Measurements from ENCODE around the gene SFXN5. TPM values are rescaled to one million over a fixed set of nuclear protein-coding genes. Genes with fewer than 3 reads are reported as not detected.

The SFXN5 gene
- total and polyA plus RNA-seq, 2 donors (not counting 3 experiments of a cell fraction or from before 2014, with no cell fraction given) = 18.7 to 28.6 TPM

- no TSS peak for BruUV-seq (replicated peaks)
- DNase-seq (ENCODE audit: low read depth, low spot score) (no peak), FAIRE-seq (no peak)
- peaks cover 11% of the 10 kb centered on the region for H3K4me1 ChIP-seq (ENCODE audit: control insufficient read depth, extremely low read depth, insufficient read depth, low read length)
- no peaks in the 10 kb centered on the region for H4K20me1 ChIP-seq (replicated peaks; ENCODE audit: control insufficient read depth, extremely low read depth, insufficient read depth, low read length)
- no peak overlapping the region for H3K4me2 ChIP-seq (ENCODE audit: insufficient read depth, low read length)
- H3K79me2 ChIP-seq (ENCODE audit: control insufficient read depth, insufficient read depth, low read length) = peaks cover 30% of the 10 kb centered on the region
- H3K36me3 ChIP-seq (ENCODE audit: control insufficient read depth in 2 of 2, extremely low read depth in 1 of 2, insufficient read depth in 2 of 2, low read length in 2 of 2) = peaks cover 6 to 24% of the 10 kb centered on the region in 2 experiments
- H3K27me3 ChIP-seq (ENCODE audit: control insufficient read depth in 2 of 2, insufficient read depth in 2 of 2, low read length in 2 of 2) = no peaks in the 10 kb centered on the region
- H3K27ac ChIP-seq (ENCODE audit: insufficient read depth, low read depth, low read length) = no peak overlapping the region
- dilution Hi-C loops (cut with MboI; ENCODE audit: extremely low pct_ligation_motif_present, low sequenced_read_pairs) = no loop called here
- intact Hi-C loops (cut with micrococcal nuclease) = no loop called here
- CTCF ChIA-PET = interaction anchor here (1.8 kb wide), 1 partner anchor 77 kb away, joined by 5 read pairs; no protein-coding TSS in a partner anchor
- H3K9ac ChIP-seq (replicated peaks; ENCODE audit: extremely low read depth, insufficient read depth, low read length) = no peak overlapping the region
- POLR2A ChIA-PET = no interaction called here
- no peak overlapping the region for H3K4me3 ChIP-seq (replicated peaks in 1 of 3; ENCODE audit: insufficient read depth in 1 of 3, low read depth in 1 of 3, low read length in 3 of 3)
- H3K9me3 ChIP-seq (replicated peaks; ENCODE audit: control insufficient read depth, insufficient read depth, low read length) = no peaks in the 10 kb centered on the region
- no peaks in the 10 kb centered on the region for H3K9me1 ChIP-seq (replicated peaks; ENCODE audit: control insufficient read depth, extremely low read depth, insufficient read depth, low read length)
- no peak overlapping the region for H2AFZ ChIP-seq (ENCODE audit: low read depth, low read length)
- TF ChIP-seq GATA2 (IDR thresholded peaks at IDR 0.05; ENCODE audit: insufficient read depth, insufficient read length, low read depth, low read length) (no peak), POLR2AphosphoS5 (IDR thresholded peaks at IDR 0.05; ENCODE audit: insufficient read depth, low read depth, low read length) (no peak), JUN (IDR thresholded peaks at IDR 0.05; ENCODE audit: borderline replicate concordance, insufficient read depth, insufficient read length, low read depth) (no peak)
These were observed 8.1 kb upstream of the SFXN5 start for GRCh38 chr2:73079636-73080035.

GRCh38 chr2:73078457-73079411, 7.2 kb upstream of the SFXN5 start:
- Histone ChIP-seq H3K79me2 (ENCODE audit: control insufficient read depth, insufficient read depth, low read length) (peaks cover 21% of the 10 kb centered on the region), H2AFZ (ENCODE audit: low read depth, low read length) (no peak overlapping the region)
- no peak for FAIRE-seq

More at GRCh38 chr2:73078457-73079411, 7.2 kb upstream of the SFXN5 start:
- no peak for TF ChIP-seq POLR2AphosphoS5 (IDR thresholded peaks at IDR 0.05; ENCODE audit: insufficient read depth, low read depth, low read length)
- no peak for TF ChIP-seq FOS (IDR thresholded peaks at IDR 0.05; ENCODE audit: borderline replicate concordance, insufficient read depth, low read length)
- TF ChIP-seq GATA2 (IDR thresholded peaks at IDR 0.05; ENCODE audit: insufficient read depth, insufficient read length, low read depth, low read length) = no peak
- TF ChIP-seq EZH2 (IDR thresholded peaks at IDR 0.05; ENCODE audit: borderline replicate concordance, low read depth, low read length, severe bottlenecking) = no peak
- no peak for TF ChIP-seq CTCF (IDR thresholded peaks at IDR 0.05; ENCODE audit: extremely low read depth in 1 of 2, insufficient read depth in 1 of 2, low read depth in 1 of 2, low read length in 2 of 2)
- no peak for TF ChIP-seq MAX (IDR thresholded peaks at IDR 0.05; ENCODE audit: insufficient read depth, insufficient read length)
- TF ChIP-seq MYC (IDR thresholded peaks at IDR 0.05; ENCODE audit: low read depth, low read length) = no peak
- no peak for TF ChIP-seq POLR2A (IDR thresholded peaks at IDR 0.05; ENCODE audit: low read depth, low read length)
- TF ChIP-seq JUN (IDR thresholded peaks at IDR 0.05; ENCODE audit: borderline replicate concordance, insufficient read depth, insufficient read length, low read depth) = no peak
- H3K27me3 ChIP-seq (ENCODE audit: control insufficient read depth in 2 of 2, insufficient read depth in 2 of 2, low read length in 2 of 2) = no peaks in the 10 kb centered on the region
- DNase-seq (ENCODE audit: low read depth, low spot score) = no peak
- no peak overlapping the region for H3K4me2 ChIP-seq (ENCODE audit: insufficient read depth, low read length)
- no peaks in the 10 kb centered on the region for H3K9me1 ChIP-seq (replicated peaks; ENCODE audit: control insufficient read depth, extremely low read depth, insufficient read depth, low read length)
- no peaks in the 10 kb centered on the region for H4K20me1 ChIP-seq (replicated peaks; ENCODE audit: control insufficient read depth, extremely low read depth, insufficient read depth, low read length)
- no TSS peak for BruUV-seq (replicated peaks)
- H3K27ac ChIP-seq (ENCODE audit: insufficient read depth, low read depth, low read length) = no peak overlapping the region
- no peak overlapping the region for H3K4me3 ChIP-seq (replicated peaks in 1 of 3; ENCODE audit: insufficient read depth in 1 of 3, low read depth in 1 of 3, low read length in 3 of 3)
- ChIA-PET CTCF (interaction anchor here (1.2 to 1.8 kb wide), 2 partner anchors 78 kb away, joined by 4 to 5 read pairs; no protein-coding TSS in a partner anchor), POLR2A (no interaction called here)
- intact Hi-C loops (cut with micrococcal nuclease) (no loop called here), dilution Hi-C loops (cut with MboI; ENCODE audit: extremely low pct_ligation_motif_present, low sequenced_read_pairs) (no loop called here)
- no peak overlapping the region for H3K9ac ChIP-seq (replicated peaks; ENCODE audit: extremely low read depth, insufficient read depth, low read length)
- H3K9me3 ChIP-seq (replicated peaks; ENCODE audit: control insufficient read depth, insufficient read depth, low read length) = no peaks in the 10 kb centered on the region
- H3K36me3 ChIP-seq (ENCODE audit: control insufficient read depth in 2 of 2, extremely low read depth in 1 of 2, insufficient read depth in 2 of 2, low read length in 2 of 2) = peaks cover 6 to 27% of the 10 kb centered on the region in 2 experiments
- peaks cover 2% of the 10 kb centered on the region for H3K4me1 ChIP-seq (ENCODE audit: control insufficient read depth, extremely low read depth, insufficient read depth, low read length)
